DOHH2 (cell line): ENCODE results near the gene OPRL1.

Experiments
- H3F3A ChIP-seq: fragments of 200-600 bp; sonication (generic), shearing (Covaris generic); 2 replicates; pipeline ENCODE4 v1.6.0; 2016; ENCODE audit warnings: antibody characterized with exemption, mild to moderate bottlenecking; ENCODE audit not compliant: control insufficient read depth, insufficient read depth
- H3K27ac ChIP-seq: fragments of 200-600 bp; sonication (generic); 2 replicates; pipeline ENCODE4 v1.5.1; 2014; ENCODE audit warnings: low read depth, mild to moderate bottlenecking, low read length, moderate library complexity
- H3K27me3 ChIP-seq: fragments of 200-600 bp; sonication (generic); 2 replicates; pipeline ENCODE4 v1.6.1; 2014; ENCODE audit warnings: mild to moderate bottlenecking, low read length, mixed read lengths; ENCODE audit not compliant: control insufficient read depth
- H3K36me3 ChIP-seq: fragments of 200-600 bp; sonication (generic); 2 replicates; pipeline ENCODE4 v1.6.1; 2014; ENCODE audit warnings: mild to moderate bottlenecking, low read length, moderate library complexity, mixed read lengths; ENCODE audit not compliant: control insufficient read depth
- H3K4me1 ChIP-seq: fragments of 200-600 bp; sonication (generic); 2 replicates; pipeline ENCODE4 v1.6.1; 2014; ENCODE audit warnings: mild to moderate bottlenecking, low read length, mixed read lengths; ENCODE audit not compliant: control insufficient read depth
- H3K4me2 ChIP-seq: fragments of 200-600 bp; sonication (generic); 2 replicates; pipeline ENCODE4 v1.6.0; 2014; ENCODE audit warnings: mild to moderate bottlenecking, low read length, moderate library complexity
- H3K4me3 ChIP-seq: fragments of 200-600 bp; sonication (generic); 2 replicates; pipeline ENCODE4 v1.5.1; 2014; ENCODE audit warnings: mild to moderate bottlenecking, low read length, mixed read lengths
- H3K79me2 ChIP-seq: fragments of 200-600 bp; sonication (generic); 2 replicates; pipeline ENCODE4 v1.6.1; 2014; ENCODE audit warnings: mild to moderate bottlenecking, low read length, mixed read lengths; ENCODE audit not compliant: control insufficient read depth
- H3K9me2 ChIP-seq: fragments of 200-600 bp; sonication (generic); replicated peaks from 2 replicates; pipeline ENCODE4 v1.6.1; 2014; ENCODE audit warnings: mild to moderate bottlenecking, low read length, mixed read lengths; ENCODE audit not compliant: control insufficient read depth
- H3K9me3 ChIP-seq: fragments of 200-600 bp; sonication (generic); 2 replicates; pipeline ENCODE4 v1.6.1; 2014; ENCODE audit warnings: antibody characterized with exemption, low read length, mixed read lengths; ENCODE audit not compliant: control insufficient read depth, insufficient read depth
- H4K20me1 ChIP-seq: fragments of 200-600 bp; sonication (generic); 2 replicates; pipeline ENCODE4 v1.6.0; 2014; ENCODE audit warnings: low read depth, mild to moderate bottlenecking, antibody characterized with exemption, low read length, moderate library complexity; ENCODE audit not compliant: control insufficient read depth, insufficient read depth
- EZH2phosphoT487 ChIP-seq: fragments of 200-600 bp; sonication (generic); IDR thresholded peaks from 2 replicates; pipeline ENCODE4 v1.6.1; 2017; ENCODE audit warnings: borderline replicate concordance, mild to moderate bottlenecking, antibody characterized with exemption, low read length, moderate library complexity, mixed read lengths
- TF ChIP-seq, protein P1 (sequence below): fragments of 200-600 bp; sonication (generic); IDR thresholded peaks from one replicate; pipeline ENCODE4 v1.5.1; 2014; ENCODE audit warnings: antibody characterized with exemption, mild to moderate bottlenecking, low read depth, low read length; ENCODE audit not compliant: poor library complexity, severe bottlenecking

OPRL1 gene

GRCh38 chr20:64082820-64083377, 3.0 kb downstream of the OPRL1 start:
- H3K79me2 ChIP-seq: peaks cover 9% of the 10 kb centered on the region
- H3K36me3 ChIP-seq: peaks cover 8% of the 10 kb centered on the region
- H3K9me2 ChIP-seq: no peaks in the 10 kb centered on the region
- H3K27me3 ChIP-seq: peaks cover 26% of the 10 kb centered on the region
- peak overlapping the region; percentile 58 for H3K4me2 ChIP-seq
- H3F3A ChIP-seq: peaks cover 20% of the 10 kb centered on the region
- peaks cover 6% of the 10 kb centered on the region; the same call in 1 of the 2 replicates for H3K9me3 ChIP-seq
- no peak for TF ChIP-seq EZH2phosphoT487
- TF ChIP-seq, protein P1, sequence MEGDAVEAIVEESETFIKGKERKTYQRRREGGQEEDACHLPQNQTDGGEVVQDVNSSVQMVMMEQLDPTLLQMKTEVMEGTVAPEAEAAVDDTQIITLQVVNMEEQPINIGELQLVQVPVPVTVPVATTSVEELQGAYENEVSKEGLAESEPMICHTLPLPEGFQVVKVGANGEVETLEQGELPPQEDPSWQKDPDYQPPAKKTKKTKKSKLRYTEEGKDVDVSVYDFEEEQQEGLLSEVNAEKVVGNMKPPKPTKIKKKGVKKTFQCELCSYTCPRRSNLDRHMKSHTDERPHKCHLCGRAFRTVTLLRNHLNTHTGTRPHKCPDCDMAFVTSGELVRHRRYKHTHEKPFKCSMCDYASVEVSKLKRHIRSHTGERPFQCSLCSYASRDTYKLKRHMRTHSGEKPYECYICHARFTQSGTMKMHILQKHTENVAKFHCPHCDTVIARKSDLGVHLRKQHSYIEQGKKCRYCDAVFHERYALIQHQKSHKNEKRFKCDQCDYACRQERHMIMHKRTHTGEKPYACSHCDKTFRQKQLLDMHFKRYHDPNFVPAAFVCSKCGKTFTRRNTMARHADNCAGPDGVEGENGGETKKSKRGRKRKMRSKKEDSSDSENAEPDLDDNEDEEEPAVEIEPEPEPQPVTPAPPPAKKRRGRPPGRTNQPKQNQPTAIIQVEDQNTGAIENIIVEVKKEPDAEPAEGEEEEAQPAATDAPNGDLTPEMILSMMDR: no peak
- H3K27ac ChIP-seq: no peak overlapping the region
- H3K4me1 ChIP-seq: peaks cover 39% of the 10 kb centered on the region
- peak overlapping the region; percentile 48 for H3K4me3 ChIP-seq
- no peaks in the 10 kb centered on the region for H4K20me1 ChIP-seq

- Histone ChIP-seq H3K27ac (no peak overlapping the region), H3K4me1 (peaks cover 34% of the 10 kb centered on the region), H3F3A (peaks cover 16% of the 10 kb centered on the region), H3K9me3 (peaks cover 7% of the 10 kb centered on the region; the same call in 1 of the 2 replicates), H3K4me3 (peak overlapping the region; percentile 48), H3K4me2 (peak overlapping the region; percentile 58), H3K9me2 (no peaks in the 10 kb centered on the region), H3K27me3 (peaks cover 26% of the 10 kb centered on the region), H4K20me1 (no peaks in the 10 kb centered on the region), H3K79me2 (peaks cover 9% of the 10 kb centered on the region), H3K36me3 (peaks cover 8% of the 10 kb centered on the region)
- no peak for TF ChIP-seq EZH2phosphoT487
- TF ChIP-seq, protein P1: peak; percentile 57
Observed at GRCh38 chr20:64083378-64083803, 3.5 kb downstream of the OPRL1 start.

DNA sequence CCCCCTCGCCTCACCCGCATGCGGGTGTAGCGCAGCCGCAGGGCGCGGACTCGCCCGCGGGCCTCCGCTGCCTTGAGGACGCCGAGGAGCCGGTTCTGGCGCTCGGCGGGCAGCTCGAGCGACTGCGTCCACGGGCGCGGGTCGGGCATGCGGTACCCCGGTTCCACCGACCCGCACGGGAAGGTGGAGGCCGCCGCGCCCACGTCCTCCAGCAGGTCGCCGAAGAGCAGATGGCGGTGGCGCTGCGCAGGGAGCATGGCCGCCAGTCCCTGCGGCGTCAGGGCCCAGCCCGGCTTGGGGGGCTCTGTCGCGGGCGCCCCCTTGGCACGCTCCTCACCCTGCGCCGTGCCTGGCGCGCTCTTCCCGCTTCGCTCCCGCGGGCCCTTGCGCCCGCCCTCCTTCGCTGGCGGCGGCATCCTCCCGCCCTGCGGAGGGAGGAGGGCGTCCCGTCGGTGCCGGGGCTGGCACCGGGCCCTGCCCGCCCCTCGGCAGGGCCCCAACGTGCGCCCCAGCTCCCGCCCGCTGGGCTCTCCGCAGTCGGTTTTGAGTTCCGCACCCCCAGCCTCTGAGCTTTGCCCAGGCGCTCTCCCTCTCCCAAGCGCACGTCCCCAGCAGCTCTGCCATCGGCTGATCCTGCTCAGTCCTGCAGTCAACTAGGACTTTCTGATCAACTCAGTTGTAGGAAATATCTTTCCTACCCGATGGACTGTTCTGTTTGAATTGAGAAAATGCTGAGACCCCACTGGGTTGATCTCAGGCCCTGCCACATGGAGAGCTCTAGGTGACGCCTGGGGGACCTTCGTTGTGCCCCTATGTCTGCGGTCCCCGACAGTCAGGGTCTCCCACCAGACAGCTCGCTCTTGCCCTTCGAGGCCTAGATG, 4.2 kb downstream of the OPRL1 start, which contains the start of gene LKAAEAR1:
TSS of gene LKAAEAR1 (minus strand) at position 595 of the 881 bp plus-strand sequence. CDS start at position 416, 179 bp downstream.
- Histone ChIP-seq H3K27ac (no peak within 1 kb of the TSS), H3K4me3 (peak within 1 kb of the TSS; percentile 48), H3K79me2 (peaks cover 2% of the 10 kb centered on the region), H4K20me1 (no peaks in the 10 kb centered on the region), H3K4me1 (peaks cover 31% of the 10 kb centered on the region), H3K27me3 (peaks cover 26% of the 10 kb centered on the region), H3F3A (peaks cover 10% of the 10 kb centered on the region; the same call in 1 of the 2 replicates), H3K4me2 (peak within 1 kb of the TSS; percentile 58), H3K9me3 (peaks cover 7% of the 10 kb centered on the region; the same call in 1 of the 2 replicates), H3K36me3 (peaks cover 3% of the 10 kb centered on the region), H3K9me2 (no peaks in the 10 kb centered on the region)
- no peak for TF ChIP-seq EZH2phosphoT487
- TF ChIP-seq, protein P1: no peak
